ENCODE measurements around the gene GLUL.

Gene GLUL

DNA sequence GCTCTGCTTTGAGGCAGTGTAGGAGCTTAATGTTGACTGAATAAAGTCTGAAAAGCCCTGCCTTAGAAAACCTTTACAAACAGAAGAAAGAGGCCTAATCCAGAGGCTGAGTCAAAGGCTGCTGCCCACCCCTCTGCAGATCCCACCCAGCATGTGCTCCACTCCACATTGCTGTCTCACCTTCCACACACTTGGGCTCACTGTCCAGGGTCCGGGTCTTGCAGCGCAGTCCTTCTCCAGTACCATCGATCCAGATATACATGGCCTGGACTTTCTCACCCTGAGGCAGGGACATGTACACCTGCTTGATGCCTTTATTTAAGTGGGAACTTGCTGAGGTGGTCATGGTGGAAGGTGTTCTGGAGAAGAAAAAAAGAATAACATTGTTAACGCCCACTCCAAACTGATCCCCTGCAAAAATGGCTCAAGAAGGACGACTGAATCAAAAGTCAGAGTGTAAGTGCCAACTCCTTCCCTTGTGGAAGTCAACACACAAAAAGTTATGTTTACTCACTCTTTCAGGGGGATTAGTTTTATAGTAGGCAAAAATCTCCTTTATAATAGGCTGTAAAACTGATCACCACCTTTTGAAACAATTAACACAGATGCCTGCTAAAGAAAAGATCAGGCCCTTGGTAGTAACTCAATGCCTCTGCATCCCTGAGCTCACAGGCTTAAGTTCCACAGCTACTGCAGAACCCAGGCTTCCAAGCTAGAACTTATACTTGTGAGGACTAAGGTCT is 3.0 kb downstream of the GLUL start:
- Histone ChIP-seq H3K79me2 (ENCODE audit: insufficient read depth, low read length) (no peaks in the 10 kb centered on the region), H4K20me1 (ENCODE audit: insufficient read depth, low read length) (no peaks in the 10 kb centered on the region), H3K4me2 (ENCODE audit: low read length) (no peak overlapping the region), H3K36me3 (ENCODE audit: insufficient read depth, low read length) (no peaks in the 10 kb centered on the region; the same call in 1 of the 2 replicates), H2AFZ (ENCODE audit: low read length) (no peak overlapping the region), H3K27ac (ENCODE audit: low read depth, low read length, poor library complexity, severe bottlenecking) (no peak overlapping the region), H3K9ac (ENCODE audit: low read length) (no peak overlapping the region), H3K4me3 (ENCODE audit: low read depth, low read length, poor library complexity, severe bottlenecking) (no peak overlapping the region), H3F3A (ENCODE audit: insufficient read depth, low read length) (no peaks in the 10 kb centered on the region), H3K27me3 (ENCODE audit: insufficient read depth, low read length) (no peaks in the 10 kb centered on the region), H3K4me1 (ENCODE audit: insufficient read depth, low read length, severe bottlenecking) (no peaks in the 10 kb centered on the region), H3K9me3 (ENCODE audit: low read length) (no peaks in the 10 kb centered on the region), H3K9me2 (ENCODE audit: low read depth, low read length) (no peaks in the 10 kb centered on the region)
- TF ChIP-seq, protein P1, sequence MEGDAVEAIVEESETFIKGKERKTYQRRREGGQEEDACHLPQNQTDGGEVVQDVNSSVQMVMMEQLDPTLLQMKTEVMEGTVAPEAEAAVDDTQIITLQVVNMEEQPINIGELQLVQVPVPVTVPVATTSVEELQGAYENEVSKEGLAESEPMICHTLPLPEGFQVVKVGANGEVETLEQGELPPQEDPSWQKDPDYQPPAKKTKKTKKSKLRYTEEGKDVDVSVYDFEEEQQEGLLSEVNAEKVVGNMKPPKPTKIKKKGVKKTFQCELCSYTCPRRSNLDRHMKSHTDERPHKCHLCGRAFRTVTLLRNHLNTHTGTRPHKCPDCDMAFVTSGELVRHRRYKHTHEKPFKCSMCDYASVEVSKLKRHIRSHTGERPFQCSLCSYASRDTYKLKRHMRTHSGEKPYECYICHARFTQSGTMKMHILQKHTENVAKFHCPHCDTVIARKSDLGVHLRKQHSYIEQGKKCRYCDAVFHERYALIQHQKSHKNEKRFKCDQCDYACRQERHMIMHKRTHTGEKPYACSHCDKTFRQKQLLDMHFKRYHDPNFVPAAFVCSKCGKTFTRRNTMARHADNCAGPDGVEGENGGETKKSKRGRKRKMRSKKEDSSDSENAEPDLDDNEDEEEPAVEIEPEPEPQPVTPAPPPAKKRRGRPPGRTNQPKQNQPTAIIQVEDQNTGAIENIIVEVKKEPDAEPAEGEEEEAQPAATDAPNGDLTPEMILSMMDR (IDR thresholded peaks at IDR 0.05; ENCODE audit: low read length) = no peak
- no peak for TF ChIP-seq EZH2 (IDR thresholded peaks at IDR 0.05; ENCODE audit: borderline replicate concordance, low read length)

DNA sequence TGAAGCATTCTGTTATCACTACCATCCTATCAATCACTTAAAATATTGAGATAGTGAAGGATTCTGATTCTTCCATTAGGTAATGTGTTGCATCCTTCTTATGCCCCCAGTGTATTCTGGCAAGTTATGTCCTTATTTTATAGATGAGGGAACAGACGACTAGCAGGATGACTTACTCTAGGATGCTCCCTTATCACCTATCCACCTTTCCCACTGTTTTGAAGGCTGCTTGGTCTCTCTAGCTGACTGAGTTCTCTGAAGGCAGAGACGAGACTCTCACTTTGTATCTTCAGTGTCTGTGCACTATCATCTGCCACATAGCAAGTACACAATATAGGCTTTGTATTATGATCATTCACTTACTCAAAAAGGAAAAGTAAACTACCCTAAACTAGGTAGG is 4.0 kb downstream of the GLUL start:
- no peak overlapping the region for H3K4me2 ChIP-seq (ENCODE audit: low read length)
- no peaks in the 10 kb centered on the region for H3K4me1 ChIP-seq (ENCODE audit: insufficient read depth, low read length, severe bottlenecking)
- no peaks in the 10 kb centered on the region for H3K79me2 ChIP-seq (ENCODE audit: insufficient read depth, low read length)
- no peaks in the 10 kb centered on the region for H4K20me1 ChIP-seq (ENCODE audit: insufficient read depth, low read length)
- no peaks in the 10 kb centered on the region; the same call in 1 of the 2 replicates for H3K36me3 ChIP-seq (ENCODE audit: insufficient read depth, low read length)
- H2AFZ ChIP-seq (ENCODE audit: low read length) = no peak overlapping the region
- no peaks in the 10 kb centered on the region for H3F3A ChIP-seq (ENCODE audit: insufficient read depth, low read length)
- TF ChIP-seq EZH2 (IDR thresholded peaks at IDR 0.05; ENCODE audit: borderline replicate concordance, low read length) = no peak
- TF ChIP-seq, protein P1 (IDR thresholded peaks at IDR 0.05; ENCODE audit: low read length) = no peak
- no peak overlapping the region for H3K4me3 ChIP-seq (ENCODE audit: low read depth, low read length, poor library complexity, severe bottlenecking)
- H3K9me3 ChIP-seq (ENCODE audit: low read length) = no peaks in the 10 kb centered on the region
- H3K27me3 ChIP-seq (ENCODE audit: insufficient read depth, low read length) = no peaks in the 10 kb centered on the region
- no peak overlapping the region for H3K9ac ChIP-seq (ENCODE audit: low read length)
- H3K27ac ChIP-seq (ENCODE audit: low read depth, low read length, poor library complexity, severe bottlenecking) = no peak overlapping the region
- H3K9me2 ChIP-seq (ENCODE audit: low read depth, low read length) = no peaks in the 10 kb centered on the region

DNA sequence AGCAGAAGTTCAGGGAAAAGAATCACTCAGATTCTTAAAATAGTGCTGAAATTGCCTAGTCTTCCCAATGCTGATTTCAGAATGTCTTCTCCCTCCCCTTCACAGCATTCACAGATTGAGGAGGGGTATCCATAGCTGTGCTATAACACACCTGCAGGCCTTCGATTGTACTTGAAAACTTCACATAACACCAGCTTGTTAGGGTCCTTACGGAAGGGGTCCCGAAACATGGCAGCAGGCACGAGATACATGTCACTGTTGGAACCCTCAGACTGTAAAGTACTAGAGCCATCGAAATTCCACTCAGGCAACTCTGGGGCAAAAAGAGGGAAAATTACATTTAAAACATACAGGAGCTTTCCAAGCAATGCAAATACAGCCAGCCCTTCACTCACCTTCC is 4.6 kb downstream of the GLUL start:
- Histone ChIP-seq H3K27me3 (ENCODE audit: insufficient read depth, low read length) (no peaks in the 10 kb centered on the region), H3K9ac (ENCODE audit: low read length) (no peak overlapping the region), H3K9me3 (ENCODE audit: low read length) (no peaks in the 10 kb centered on the region), H3K9me2 (ENCODE audit: low read depth, low read length) (no peaks in the 10 kb centered on the region), H3K27ac (ENCODE audit: low read depth, low read length, poor library complexity, severe bottlenecking) (no peak overlapping the region), H3K4me3 (ENCODE audit: low read depth, low read length, poor library complexity, severe bottlenecking) (no peak overlapping the region), H3K36me3 (ENCODE audit: insufficient read depth, low read length) (no peaks in the 10 kb centered on the region; the same call in 1 of the 2 replicates), H3K4me2 (ENCODE audit: low read length) (no peak overlapping the region), H3K79me2 (ENCODE audit: insufficient read depth, low read length) (no peaks in the 10 kb centered on the region), H3K4me1 (ENCODE audit: insufficient read depth, low read length, severe bottlenecking) (no peaks in the 10 kb centered on the region), H2AFZ (ENCODE audit: low read length) (no peak overlapping the region), H4K20me1 (ENCODE audit: insufficient read depth, low read length) (no peaks in the 10 kb centered on the region), H3F3A (ENCODE audit: insufficient read depth, low read length) (no peaks in the 10 kb centered on the region)
- no peak for TF ChIP-seq EZH2 (IDR thresholded peaks at IDR 0.05; ENCODE audit: borderline replicate concordance, low read length)
- TF ChIP-seq, protein P1 (IDR thresholded peaks at IDR 0.05; ENCODE audit: low read length) = no peak

Data from OCI-LY1 (cell line).